ENCODE measurements around the gene ATG14.
A peak's percentile ranks its signal among the peaks of the same experiment; 100 is the strongest.
"Not testable (repeated sequence)": the region's sequence is repeated elsewhere in the genome, so short reads cannot be mapped to it uniquely, and the experiment has no call there.

Gene ATG14

DNA sequence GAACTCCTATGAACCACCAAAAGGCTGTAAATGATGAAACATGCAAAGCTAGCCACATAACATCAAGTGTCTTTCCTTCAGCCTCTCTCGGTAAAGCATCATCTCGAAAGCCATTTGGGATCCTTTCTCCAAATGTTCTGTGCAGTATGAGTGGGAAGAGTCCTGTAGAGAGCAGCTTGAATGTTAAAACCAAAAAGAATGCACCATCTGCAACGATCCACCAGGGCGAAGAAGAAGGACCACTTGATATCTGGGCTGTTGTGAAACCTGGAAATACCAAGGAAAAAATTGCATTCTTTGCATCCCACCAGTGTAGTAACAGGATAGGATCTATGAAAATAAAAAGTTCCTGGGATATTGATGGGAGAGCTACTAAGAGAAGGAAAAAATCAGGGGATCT lies 61.2 kb downstream of the ATG14 start:
- no peak for DNase-seq

DNA sequence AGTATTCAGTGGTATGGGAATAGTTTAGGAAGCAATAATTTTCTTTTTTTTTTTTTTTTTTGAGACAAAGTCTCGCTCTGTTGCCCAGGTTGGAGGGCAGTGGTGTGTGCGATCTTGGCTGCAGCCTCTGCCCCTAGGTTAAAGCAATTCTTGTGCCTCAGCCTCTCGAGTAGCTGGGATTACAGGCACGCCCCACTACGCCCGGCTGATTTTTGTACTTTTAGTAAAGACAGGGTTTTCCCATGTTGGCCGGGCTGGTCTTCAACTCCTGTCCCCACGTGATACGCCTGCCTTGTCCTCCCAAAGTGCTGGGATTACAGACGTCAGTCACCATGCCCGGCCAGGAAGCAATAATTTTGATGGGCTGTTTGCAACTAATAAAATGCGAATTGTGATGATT lies 62.1 kb downstream of the ATG14 start:
- DNase-seq: no peak

DNA sequence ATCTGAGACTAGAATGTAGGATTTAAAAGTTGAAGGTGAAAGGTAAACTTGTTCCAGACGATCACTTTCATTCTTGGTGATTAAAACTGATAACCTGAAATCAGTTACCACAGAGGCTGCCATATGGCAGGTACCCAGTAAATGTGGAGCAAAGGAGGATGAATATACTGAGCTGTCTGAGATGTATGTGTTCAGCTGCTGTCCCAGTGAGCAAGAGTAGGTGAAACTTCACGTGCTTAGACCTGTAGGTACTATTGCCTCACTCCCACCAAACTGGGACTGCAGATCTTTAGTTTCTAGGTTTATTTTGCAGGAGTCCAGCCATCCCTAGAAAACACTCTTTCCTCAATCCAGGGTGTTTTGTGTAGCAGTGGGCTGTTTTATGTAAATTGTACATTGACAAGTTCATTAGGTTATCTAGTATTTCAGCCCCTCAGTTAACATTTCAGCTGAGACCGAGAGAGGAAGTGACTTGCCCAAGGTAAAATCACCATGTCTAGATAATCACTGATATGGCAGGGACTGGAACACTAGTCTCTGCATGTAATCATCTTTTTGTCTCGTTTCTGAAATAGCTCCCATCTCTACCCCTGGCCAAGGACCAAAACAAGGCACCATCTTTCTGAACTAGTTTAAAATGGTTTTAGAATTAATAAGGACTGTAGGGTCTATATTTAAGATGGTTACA lies 62.7 kb downstream of the ATG14 start:
- no peak for DNase-seq

DNA sequence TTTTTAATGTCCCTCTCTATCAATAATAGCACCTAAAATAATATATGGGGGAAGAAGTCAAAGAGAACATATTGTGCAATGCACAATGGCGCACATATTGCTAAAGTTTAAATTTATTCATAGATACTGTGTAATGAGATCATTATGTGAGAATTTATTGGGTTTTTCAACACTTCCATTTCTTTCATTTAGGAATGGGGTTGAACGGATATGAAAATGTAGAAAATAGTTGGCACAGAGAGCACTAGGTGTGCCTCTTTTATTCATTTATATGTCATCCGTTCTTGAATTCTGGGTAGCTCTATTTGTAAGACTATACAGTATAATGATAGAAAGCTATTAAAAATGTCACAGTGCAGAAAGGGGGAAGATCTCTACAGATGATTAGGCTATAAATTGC lies 63.9 kb downstream of the ATG14 start:
- DNase-seq: no peak

DNA sequence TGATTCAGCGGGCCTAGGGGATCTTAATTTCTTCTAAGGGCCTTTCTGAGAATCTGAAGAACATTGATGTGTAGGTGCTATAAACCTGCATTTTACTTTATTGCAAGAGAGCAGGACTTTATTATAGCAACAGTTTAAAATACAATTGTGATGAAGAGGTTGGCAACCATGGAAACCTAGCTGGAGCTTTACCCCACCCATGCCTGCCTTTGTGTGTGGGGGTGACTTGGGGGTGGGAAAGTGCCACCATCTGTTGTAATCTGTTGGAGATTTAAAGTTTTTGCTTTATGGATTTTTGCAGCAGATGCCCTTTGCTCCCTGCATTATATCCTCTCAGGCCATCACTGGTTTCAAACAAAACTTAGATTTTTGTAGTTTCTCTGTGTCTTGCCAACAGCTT lies 64.6 kb downstream of the ATG14 start:
- DNase-seq: no peak

DNA sequence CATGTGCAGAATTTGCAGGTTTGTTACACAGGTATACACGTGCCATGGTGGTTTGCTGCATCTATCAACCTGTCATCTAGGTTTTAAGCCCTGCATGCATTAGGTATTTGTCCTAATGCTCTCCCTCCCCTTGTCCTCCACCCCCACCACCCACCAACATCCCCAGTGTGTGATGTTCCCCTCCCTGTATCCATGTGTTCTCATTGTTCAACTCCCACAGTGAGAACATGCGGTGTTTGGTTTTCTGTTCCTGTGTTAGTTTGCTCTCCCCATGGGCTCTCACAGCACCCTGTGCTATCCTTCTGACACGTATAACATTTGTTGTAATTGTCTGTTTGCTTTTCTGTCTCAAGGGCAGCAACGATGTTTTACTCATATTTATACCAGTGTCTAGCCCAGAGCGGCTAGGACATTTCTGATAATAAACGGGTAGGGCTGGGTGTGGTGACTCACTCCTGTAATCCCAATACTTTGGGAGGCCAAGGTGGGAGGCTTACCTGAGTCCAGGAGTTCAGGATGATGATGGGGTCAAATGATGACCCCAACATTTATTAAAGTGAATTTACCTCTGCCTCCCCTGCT lies 67.0 kb downstream of the ATG14 start:
- not testable (repeated sequence) for DNase-seq

DNA sequence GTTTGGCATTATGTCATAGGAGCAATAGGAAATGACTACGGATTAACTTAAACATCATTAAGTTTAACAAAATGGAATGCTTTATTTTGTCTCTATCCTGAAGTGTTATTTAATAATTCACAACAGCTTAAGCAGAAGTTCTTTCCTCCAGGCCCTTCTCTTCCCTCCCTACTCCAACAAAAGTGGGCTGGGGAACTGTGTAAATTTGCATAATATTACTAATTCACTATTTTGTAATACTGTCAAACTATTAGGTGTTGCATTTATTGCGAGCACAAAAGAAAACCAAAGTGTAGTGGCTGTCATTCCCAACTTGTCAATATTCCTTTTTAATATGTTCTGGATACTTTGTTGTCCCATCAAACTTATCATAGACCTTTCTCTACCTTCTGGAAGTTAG lies 69.8 kb downstream of the ATG14 start:
- DNase-seq: peak in 3 of 4 experiments; percentile 14 to 33 (median 32)

DNA sequence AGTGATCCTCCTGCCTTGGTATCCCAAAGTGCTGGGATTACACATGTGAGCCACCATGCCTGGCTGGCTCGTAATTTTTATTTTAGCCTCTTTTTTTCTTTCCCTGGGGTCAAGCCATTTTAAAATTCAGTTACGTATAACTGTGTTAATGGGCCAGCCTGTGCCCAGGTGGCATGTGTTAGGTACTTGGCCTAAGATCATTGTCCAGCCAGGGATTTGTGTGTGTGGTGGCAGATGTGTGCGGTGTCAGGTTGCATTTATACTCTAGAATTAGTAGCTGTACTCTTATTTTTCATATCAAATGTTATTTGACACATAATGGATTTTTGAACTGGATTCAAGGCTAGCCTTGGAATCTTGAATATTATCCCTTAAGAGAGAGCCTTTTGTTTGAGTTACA lies 71.1 kb downstream of the ATG14 start:
- no peak for DNase-seq

DNA sequence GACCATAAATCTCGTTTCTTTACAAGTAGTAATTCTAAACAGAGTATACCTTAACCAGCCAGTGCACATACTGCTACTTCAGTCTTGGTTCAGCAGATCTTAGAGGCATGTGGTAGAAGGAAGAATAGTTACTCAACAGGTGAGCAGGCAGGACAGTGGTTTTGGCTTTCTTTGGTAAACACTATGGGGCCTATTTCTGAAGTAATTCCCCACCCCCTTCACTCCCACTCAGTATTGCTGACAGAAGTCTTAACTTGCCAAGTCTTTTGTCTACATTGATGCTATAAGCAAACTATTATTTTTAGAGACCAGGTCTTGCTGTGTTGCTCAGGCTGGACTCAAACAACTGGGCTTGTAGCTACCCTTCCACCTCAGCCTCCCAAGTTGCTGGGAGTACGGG lies 71.9 kb downstream of the ATG14 start:
- peak in 3 of 4 experiments; percentile 23 to 33 (median 28) for DNase-seq

DNA sequence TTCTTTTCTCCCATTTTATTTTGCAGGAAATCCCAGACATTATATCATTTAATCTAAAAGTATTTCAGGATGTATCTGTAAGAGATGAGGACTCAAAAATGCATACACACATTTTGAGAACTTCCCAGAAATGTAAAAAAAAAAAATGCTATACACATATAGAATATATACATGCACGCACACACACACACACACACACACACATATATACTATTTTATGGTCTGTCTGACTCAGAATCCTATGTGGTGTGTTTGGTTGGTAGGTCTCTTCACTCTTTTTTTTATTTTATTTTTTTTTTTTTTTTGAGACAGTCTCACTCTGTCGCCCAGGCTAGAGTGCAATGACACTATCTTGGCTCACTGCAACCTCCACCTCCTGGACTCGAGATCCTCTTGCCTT lies 74.9 kb downstream of the ATG14 start:
- DNase-seq: no peak

DNA sequence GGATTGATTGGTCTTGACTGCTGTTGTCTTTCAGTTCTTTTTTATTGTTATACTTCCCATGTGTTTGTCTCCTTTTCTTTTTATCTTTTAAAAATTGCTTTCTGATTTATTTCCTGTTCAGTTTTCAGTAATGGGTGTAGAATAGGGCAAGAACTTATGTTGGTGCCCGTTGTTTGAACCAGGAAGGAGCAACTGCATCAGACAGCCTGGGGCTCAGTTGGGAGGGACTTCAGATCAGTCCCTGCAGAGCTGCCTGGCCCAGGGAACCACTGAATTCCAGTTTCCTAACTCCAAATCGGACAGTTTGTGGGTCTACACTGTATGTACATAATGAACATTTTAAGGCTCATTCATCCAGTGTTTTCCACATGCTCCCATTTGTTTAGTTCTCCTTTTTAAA lies 75.5 kb downstream of the ATG14 start:
- no peak for DNase-seq

DNA sequence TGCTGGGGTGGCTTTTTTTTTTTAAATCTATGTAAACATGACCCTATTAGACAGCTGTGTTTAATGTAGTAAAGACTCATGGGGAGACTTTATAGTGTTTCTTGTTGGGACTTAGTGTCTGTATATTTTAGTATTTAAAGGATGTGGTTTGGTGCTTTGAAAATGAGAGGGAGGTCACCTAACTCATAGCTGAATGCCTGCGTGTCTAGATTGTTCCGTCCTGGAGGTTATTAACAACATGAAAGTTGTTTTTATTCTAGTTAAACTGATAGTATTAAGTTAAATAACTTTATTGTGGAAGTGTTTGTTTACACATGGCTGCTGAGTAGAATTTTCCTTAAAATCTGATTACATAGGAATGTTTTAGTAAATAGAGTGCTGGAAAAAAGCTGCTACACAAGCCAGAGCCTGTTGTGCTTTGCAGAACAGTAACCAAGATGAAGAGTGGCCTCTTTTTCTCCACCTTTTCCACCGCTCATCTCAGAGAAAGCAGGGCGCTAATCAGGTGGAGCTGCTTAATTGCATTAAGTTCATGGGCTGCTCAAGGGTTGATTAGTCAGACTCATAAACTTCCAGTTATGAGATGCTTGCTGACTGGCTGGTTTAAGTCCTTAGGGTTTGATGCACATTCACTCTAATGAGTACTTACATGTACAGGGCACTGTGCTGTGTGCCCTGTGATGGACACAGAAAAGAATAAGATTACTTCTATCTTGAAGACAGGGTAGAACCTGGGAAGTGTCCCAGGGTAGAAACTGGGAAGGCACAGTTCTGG lies 77.7 kb downstream of the ATG14 start:
- DNase-seq: no peak

DNA sequence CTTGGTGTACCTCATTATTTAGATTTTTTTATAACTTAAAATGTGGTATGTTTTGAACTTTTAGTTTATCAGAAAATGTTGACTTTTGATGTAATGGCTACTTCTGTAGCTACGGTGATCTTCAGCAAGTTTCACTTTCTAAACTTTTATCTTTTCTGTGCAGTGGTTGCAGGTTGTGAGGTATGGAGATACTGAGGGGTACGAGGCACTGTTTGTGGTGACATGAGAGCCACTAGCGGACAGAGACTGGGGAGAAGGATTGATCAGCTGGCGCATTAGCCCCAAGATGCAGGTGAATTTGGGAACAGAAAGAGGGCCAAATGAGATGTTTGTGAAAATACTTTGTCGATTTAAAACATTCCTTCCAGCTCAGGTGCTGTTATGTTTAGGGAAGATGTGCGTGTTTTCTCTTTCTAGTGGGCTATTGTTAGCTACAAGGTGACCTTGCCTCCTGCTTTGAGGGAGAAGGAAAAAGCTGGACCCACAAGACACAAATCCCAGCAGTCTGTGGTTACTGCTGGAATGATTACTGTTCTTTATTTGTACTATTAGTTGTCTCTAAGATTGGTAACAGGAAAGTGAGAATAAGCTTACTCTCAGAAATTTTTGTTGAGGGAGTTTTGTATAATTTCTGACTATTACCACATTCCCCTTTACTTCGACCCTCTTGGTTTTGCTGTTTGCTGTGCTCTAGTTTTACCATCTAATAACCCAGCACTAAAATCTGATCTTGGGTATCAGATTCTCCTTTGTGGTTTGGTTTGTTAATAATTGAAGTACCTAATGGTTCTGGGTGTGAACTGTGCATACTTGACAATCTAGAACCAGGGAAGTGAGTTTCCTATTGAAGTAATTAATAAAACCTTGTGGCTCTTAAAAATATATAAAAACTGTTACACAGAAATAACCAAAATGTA lies 78.7 kb downstream of the ATG14 start:
- DNase-seq: no peak

DNA sequence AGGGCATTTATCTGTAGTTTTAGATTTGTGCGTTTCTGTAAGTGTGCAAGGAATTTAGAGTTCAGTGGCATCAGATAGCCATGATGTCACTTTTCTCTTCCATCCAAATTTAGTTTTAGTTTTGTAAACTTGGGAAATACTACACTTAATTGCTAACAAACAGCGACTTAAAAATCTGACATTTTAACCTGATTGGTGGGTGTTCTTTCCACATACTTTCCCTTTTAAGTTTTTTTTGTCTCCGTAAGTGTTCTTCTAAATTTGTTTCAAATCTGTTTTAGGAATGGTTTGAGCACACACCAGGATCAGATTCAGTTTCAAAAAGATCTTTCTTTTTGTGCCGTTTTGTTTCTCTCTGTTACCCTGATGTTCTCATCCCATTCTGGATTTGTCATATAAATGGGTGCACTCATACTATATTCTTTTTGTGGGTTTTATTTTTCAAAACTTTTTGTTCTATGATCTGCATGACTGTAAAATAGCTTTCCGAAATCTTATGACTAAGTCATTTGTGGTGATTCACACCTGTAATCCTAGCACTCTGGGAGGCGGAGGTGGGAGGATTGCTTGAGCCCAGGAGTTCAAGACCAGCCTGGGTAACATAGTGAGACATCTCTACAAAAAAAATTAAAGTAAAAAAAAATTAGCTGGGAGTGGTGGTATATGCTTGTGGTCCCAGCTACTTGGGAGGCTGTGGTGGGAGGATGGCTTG lies 81.5 kb downstream of the ATG14 start:
- DNase-seq: no peak

DNA sequence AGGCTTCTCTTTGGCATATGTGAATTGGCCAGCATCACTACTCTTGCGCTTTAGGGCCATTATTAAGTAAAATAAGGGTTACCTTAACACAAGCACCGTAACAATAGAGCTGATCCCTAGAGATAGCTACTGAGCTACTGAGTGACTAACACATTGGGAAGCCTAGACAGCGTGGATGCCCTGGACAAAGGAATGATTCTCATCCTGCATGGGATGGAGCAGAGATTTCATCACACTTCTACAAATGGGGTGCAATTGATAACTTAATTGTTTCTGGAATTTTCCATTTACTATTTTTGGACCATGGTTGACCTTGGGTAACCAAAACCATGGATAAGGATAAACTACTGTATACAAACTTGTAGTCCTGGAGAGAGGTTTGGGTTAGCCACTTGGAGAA lies 83.3 kb downstream of the ATG14 start:
- DNase-seq: no peak

DNA sequence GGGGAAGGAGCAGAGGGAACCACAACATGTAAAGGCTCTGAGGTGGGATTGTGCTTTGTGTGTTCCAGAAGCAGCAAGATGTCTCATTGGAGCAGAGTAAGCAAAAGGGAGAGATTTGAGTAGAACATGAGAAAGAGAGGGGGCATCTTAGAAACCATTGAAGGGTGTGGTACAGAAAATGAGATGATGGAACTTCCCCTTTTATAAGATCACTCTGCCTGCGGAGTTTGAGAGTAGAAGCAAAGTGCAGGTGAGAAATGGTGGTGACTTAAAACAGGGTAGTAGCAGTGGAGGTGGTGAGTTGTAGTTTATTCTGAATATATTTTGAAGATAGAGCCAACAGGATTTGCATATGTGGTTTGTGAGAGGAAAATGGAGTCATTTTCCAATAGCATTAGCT lies 84.5 kb downstream of the ATG14 start:
- DNase-seq: no peak

DNA sequence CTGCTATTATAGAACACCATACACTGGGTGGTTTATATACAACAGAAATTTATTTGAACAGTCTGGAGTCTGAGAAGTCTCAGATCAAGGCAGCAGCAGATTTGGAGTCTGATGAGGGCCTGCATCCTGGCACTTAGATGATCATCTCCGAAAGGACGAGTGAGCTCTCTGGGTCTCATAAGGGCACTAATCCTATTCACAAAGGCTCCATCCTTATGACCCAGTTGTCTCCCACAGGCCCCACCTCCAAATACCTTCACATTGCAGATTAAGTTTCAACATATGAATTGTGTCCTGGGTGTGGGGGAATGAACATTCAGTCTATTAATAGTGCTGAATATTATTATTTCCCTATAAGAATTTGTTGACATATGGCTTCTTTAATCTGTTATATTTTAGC lies 86.8 kb downstream of the ATG14 start:
- no peak for DNase-seq

DNA sequence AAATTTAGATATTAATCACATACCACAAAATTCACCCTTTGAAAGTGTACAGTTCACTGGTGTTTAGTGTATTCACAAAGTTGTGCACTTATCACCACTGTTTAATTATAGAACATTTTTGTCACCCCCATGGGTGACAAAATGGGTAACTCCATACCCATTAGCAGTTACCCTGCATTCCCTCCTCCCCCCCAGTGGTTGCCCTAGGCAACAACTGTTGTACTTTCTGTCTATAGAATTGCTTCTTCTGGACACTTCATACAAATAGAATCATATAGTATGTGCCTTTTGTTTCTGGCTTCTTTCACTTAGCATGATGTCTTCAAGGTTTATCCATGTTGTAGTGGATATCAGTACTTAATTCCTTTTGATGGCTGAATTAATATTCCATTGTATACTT lies 87.7 kb downstream of the ATG14 start:
- DNase-seq: no peak

DNA sequence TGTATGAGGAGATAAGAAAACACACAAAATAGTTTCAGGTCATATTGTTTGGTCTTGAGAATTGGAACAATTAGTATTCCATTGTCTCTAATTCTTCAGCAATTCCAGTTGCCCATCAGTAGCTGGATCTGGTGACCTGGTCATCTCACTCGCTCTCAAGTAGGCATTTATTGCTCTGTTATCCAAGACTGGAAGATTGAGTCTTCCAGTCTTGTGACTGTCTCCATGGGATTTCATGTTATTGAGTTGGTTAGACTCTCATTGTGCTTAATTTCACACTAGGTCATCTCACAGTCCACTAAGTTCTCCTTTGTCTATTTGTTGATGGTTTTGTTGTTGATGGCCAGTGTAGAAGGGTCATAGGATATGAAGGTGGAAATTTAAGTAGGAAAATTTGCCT lies 92.9 kb downstream of the ATG14 start:
- DNase-seq: no peak

DNA sequence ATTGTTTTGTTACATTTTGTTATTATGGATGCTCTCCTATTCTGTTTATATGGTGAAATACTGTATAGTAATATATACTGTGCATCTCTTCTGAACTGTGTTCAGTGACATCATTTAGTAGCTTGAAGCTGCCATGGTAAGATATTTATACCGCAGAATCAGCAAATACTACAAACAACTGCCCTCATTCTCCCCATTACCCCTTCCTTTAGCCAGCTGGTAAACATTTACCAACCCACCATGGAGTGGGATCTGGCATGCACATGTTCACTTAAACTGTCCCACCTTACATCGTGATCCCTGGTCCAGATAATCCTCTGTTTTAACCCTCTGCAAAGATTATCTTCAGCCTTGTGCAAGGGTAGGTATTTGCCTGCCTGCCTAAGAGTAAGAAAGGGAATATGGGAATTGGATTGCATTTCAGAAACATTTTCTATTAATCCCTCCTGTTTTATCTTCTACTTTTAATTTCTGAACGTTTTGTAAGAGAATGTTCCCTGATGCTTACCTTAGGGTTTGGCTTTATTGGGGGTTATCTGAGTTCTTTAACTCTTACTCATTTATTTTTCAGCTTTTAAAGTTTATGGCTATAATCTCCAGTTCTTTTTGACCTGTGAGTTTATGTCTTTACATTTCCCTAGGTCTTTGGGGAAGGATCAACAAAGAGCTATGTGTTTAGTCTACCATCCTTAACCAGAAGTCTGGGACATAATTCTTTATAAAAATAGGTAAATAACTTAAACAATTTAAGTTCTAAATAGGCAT lies 93.9 kb downstream of the ATG14 start:
- no peak for DNase-seq

DNA sequence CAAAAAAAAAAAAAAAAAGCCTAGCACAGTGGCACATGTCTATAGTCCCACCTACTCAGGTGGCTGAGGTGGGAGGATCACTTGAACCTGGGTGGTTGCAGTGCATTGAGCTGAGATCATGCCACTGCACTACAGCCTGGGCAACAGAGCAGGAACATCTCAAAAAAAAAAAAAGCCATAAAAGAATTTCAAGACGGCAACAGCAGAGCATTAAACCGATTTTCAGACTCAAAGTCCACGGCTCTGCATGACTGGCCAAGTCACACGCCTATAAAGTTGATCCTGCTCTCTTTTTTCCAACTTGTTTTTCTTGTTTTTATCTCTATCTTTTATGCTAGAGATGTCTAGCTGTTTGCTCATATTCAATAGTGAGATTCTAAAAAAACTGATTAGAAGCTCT lies 95.1 kb downstream of the ATG14 start:
- no peak for DNase-seq
